ENCODE measurements around the gene KLK1. TPM values are rescaled to one million over a fixed set of nuclear protein-coding genes. Genes with fewer than 3 reads are reported as not detected.
A peak's percentile ranks its signal among the peaks of the same experiment; 100 is the strongest.

Gene KLK1
- polyA plus RNA-seq, 2 of the 4 experiments (the other 2 are of a cell fraction): 0.30 TPM; not detected in 1

- peak; percentile 90 for TF ChIP-seq TP53 (CRISPR knock-in tag; IDR thresholded peaks at IDR 0.05)
- TF ChIP-seq MAX (IDR thresholded peaks at IDR 0.05): peak; percentile 98
- no peak for TF ChIP-seq CBX2 (IDR thresholded peaks at IDR 0.05; ENCODE audit: borderline replicate concordance, low read depth)
- TF ChIP-seq MAFK (IDR thresholded peaks at IDR 0.05; ENCODE audit: partially characterized antibody): peak; percentile 13
- TF ChIP-seq NR3C1 (IDR thresholded peaks at IDR 0.05): no peak
- no peak for TF ChIP-seq FOSL2 (IDR thresholded peaks at IDR 0.05)
- TF ChIP-seq FOSL2 (CRISPR knock-in tag; IDR thresholded peaks at IDR 0.05): peak; percentile 2; the same call in 1 of the 2 replicates
- TF ChIP-seq RFX5 (IDR thresholded peaks at IDR 0.05): peak; percentile 66
- TF ChIP-seq CEBPB (IDR thresholded peaks at IDR 0.05): peak; percentile 11 to 82; a peak in 3 of 4 replicates
- TF ChIP-seq, protein P1, sequence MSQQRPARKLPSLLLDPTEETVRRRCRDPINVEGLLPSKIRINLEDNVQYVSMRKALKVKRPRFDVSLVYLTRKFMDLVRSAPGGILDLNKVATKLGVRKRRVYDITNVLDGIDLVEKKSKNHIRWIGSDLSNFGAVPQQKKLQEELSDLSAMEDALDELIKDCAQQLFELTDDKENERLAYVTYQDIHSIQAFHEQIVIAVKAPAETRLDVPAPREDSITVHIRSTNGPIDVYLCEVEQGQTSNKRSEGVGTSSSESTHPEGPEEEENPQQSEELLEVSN (IDR thresholded peaks at IDR 0.05; ENCODE audit: borderline replicate concordance, low read depth): peak; percentile 82
- TF ChIP-seq HOXA7 (CRISPR knock-in tag; IDR thresholded peaks at IDR 0.05): no peak
- TF ChIP-seq, protein P2, sequence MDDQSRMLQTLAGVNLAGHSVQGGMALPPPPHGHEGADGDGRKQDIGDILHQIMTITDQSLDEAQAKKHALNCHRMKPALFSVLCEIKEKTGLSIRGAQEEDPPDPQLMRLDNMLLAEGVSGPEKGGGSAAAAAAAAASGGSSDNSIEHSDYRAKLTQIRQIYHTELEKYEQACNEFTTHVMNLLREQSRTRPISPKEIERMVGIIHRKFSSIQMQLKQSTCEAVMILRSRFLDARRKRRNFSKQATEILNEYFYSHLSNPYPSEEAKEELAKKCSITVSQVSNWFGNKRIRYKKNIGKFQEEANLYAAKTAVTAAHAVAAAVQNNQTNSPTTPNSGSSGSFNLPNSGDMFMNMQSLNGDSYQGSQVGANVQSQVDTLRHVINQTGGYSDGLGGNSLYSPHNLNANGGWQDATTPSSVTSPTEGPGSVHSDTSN (IDR thresholded peaks at IDR 0.05): peak; percentile 94
- TF ChIP-seq HDAC2 (IDR thresholded peaks at IDR 0.05): 0 out of 2 replicates have a peak, but pooled peaks have one; percentile 31
- TF ChIP-seq KDM1A (IDR thresholded peaks at IDR 0.05; ENCODE audit: low read depth): no peak
- TF ChIP-seq HMGXB4 (CRISPR knock-in tag; IDR thresholded peaks at IDR 0.05; ENCODE audit: borderline replicate concordance): peak; percentile 64; the same call in 1 of the 2 replicates
- no peak for TF ChIP-seq CTCF (IDR thresholded peaks at IDR 0.05)
- no peak for TF ChIP-seq CBX8 (IDR thresholded peaks at IDR 0.05)
- peak; percentile 81 for TF ChIP-seq TFCP2L1 (CRISPR knock-in tag; IDR thresholded peaks at IDR 0.05)
- no peak for TF ChIP-seq ZC3H11A (IDR thresholded peaks at IDR 0.05)
- no peak for TF ChIP-seq EHF (CRISPR knock-in tag; IDR thresholded peaks at IDR 0.05)
- TF ChIP-seq KDM5A (IDR thresholded peaks at IDR 0.05): peak; percentile 88
- TF ChIP-seq RAD21 (conservative IDR thresholded peaks at IDR 0.05 in 1 of 2, IDR thresholded peaks at IDR 0.05 in 1 of 2): no peak
- TF ChIP-seq, protein P3, sequence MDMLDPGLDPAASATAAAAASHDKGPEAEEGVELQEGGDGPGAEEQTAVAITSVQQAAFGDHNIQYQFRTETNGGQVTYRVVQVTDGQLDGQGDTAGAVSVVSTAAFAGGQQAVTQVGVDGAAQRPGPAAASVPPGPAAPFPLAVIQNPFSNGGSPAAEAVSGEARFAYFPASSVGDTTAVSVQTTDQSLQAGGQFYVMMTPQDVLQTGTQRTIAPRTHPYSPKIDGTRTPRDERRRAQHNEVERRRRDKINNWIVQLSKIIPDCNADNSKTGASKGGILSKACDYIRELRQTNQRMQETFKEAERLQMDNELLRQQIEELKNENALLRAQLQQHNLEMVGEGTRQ (IDR thresholded peaks at IDR 0.05): peak; percentile 96
Measured at GRCh38 chr19:50804420-50805272, 18.9 kb downstream of the KLK1 start (continued).
